Right cardiac atrium (tissue), 5 donors: Measurements from ENCODE around the gene COL4A2. TPM values are rescaled to one million over a fixed set of nuclear protein-coding genes. Genes with fewer than 3 reads are reported as not detected.
"Not testable (repeated sequence)": the region's sequence is repeated elsewhere in the genome, so short reads cannot be mapped to it uniquely, and the experiment has no call there.

Source experiments
- ATAC-seq, 2 donors: fragments of 200-7000 bp; cut with Tn5 transposase; one replicate each; pipeline versions ENCODE4 v1.8.0 to v1.9.1; 2020; ENCODE audit warnings: moderate library complexity in 2 of 2, mild to moderate bottlenecking in 1 of 2
- DNase-seq, 3 donors: peaks; one replicate each; pipeline ENCODE4 v3.0.0-alpha.2; 2020
- H3K27ac ChIP-seq: one replicate; pipeline ENCODE4 v1.5.1; 2013; ENCODE audit warnings: mild to moderate bottlenecking, low read length, control low read depth, moderate library complexity
- H3K27me3 ChIP-seq: one replicate; pipeline ENCODE4 v1.6.1; 2013; ENCODE audit not compliant: control insufficient read depth, insufficient read depth
- H3K4me1 ChIP-seq: one replicate; pipeline ENCODE4 v1.6.1; 2013; ENCODE audit warnings: low read length; ENCODE audit not compliant: control insufficient read depth, insufficient read depth
- H3K4me3 ChIP-seq: one replicate; pipeline ENCODE4 v1.5.1; 2013; ENCODE audit warnings: low read length, control low read depth
- H3K9me3 ChIP-seq: one replicate; pipeline ENCODE4 v1.6.1; 2013; ENCODE audit warnings: low read length; ENCODE audit not compliant: control insufficient read depth
- WGBS: extraction: QIAGEN DNeasy Blood & Tissue Kit; methylation state at CpG from one replicate; pipeline ENCODE4 v1.1.7; 2013; 5-methylcytosine and 5-hydroxymethylcytosine counted together
- intact Hi-C, 4 donors: fragments of 100-400 bp; cut with DNase I; formaldehyde crosslinking; loops; one replicate each; pipeline versions ENCODE4 v1.11.0 to v1.14.0; 2022 to 2023
- polyA plus RNA-seq: library from polyadenylated mRNA; stranded (reverse); fragments of 200-250 nt; gene quantifications from one replicate; pipeline ENCODE4 v1.2.3, GENCODE V29; 2013
- total RNA-seq, 4 donors: library from RNA; stranded (reverse); fragmentation: NEBNext Ultra II Directional; extraction: Animal tissue kit (Norgen Biotek cat#: 25700); gene quantifications; one replicate each; pipeline ENCODE4 v1.2.1, GENCODE V29; 2021
- donor health status: healthy with polysubstance abuse.
- donor health status: DM: no; HTN: yes; CAD: no.
- donor health status: DM: no; HTN: no; CAD: no.
- donor health status: DM: no; HTN: yes; CAD: no; lungs with severe emphysema.
- donor health status: DM: yes; HTN: yes; CAD: no.

The COL4A2 gene
- total and polyA plus RNA-seq, 5 donors, result 84.7 to 268 (median 103) TPM

DNA sequence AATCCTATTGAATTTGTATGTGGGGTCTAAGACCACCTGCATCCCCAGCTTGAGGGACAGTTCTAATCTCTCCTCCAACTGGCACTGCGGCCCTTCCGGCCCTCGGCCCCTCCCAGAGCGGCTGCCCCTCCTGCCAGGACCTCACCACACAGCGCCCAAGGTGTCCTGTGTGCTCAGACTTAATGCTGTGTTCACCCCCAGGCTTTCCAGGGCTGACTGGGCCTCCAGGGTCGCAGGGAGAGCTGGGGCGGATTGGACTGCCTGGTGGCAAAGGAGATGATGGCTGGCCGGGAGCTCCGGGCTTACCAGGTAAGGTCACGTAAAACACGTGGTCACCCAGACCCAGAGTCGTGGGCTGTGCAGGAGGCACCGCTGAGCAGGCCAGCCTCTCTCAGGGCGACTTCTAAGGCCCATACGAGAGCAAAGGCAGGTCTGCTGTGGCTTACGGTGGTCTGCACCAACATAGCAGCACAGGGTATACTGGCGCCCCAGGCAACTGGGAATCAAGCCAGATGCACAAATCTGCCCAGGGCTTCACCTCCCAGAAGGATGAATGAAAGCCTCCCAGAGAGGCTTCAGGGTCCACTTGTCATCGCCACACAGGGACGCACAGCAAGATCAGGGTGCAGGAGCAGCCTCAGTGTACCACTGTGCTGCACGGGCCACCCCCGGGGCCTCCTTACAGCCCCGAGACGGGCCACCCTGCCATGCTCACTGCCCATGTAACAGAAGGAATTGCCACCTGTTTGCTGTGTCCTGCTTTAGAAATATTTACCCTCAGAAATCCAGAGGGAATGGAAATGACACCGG is 185.0 kb downstream of the COL4A2 start:
- 90% methylated on average over 24 of the region's 24 CpGs for WGBS
- H3K27ac ChIP-seq, result no peak overlapping the region
- ATAC-seq (peak in 1 of 2 donors; percentile 11), DNase-seq (no peak)
- intact Hi-C loops, result no loop called here
- no peaks in the 10 kb centered on the region for H3K9me3 ChIP-seq
- H3K4me3 ChIP-seq, result no peak overlapping the region
- H3K4me1 ChIP-seq, result no peaks in the 10 kb centered on the region
- H3K27me3 ChIP-seq, result no peaks in the 10 kb centered on the region

DNA sequence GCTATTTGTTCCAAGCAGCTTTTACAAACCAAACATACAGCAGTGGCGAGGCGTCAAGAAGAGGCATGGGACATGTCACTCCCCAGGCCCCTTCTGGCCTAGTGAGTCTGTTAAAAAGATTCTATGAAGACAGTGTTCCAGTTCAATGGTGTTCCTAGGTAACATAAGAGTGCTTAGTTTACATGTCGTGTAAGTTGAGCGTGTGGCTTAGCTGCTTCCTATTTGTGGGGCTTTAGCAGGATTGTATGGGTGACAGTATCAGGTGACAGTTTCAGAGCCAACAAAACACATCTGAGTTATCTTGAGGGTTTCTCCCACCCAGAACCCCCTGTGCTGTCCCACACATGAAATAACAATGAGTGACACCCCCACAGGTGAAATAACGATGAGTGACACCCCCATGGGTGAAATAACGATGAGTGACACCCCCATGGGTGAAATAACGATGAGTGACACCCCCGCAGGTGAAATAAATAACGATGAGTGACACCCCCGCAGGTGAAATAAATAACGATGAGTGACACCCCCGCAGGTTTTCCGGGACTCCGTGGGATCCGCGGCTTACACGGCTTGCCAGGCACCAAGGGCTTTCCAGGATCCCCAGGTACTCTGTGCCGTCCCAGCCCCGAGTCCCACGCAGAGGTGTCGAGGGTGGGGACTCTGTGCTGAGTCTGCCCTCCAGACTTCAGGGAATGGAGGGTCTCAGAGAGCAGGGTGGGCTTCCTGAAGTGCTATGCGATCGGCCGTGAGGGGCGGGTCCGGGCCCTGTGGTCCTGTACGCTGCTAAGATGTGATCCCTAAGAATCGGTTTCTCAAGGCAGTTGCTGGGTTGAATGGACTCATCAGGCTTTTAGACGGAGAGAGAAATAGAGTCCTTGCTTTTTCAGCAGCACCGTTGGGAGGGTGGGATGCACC is 185.9 kb downstream of the COL4A2 start:
- Histone ChIP-seq H3K27me3 (no peaks in the 10 kb centered on the region), H3K4me3 (no peak overlapping the region), H3K4me1 (no peaks in the 10 kb centered on the region), H3K27ac (no peak overlapping the region), H3K9me3 (no peaks in the 10 kb centered on the region)
- 94% methylated on average over 30 of the region's 30 CpGs for WGBS
- ATAC-seq (peak in 1 of 2 donors; percentile 10), DNase-seq (no peak)
- intact Hi-C loops, result no loop called here

DNA sequence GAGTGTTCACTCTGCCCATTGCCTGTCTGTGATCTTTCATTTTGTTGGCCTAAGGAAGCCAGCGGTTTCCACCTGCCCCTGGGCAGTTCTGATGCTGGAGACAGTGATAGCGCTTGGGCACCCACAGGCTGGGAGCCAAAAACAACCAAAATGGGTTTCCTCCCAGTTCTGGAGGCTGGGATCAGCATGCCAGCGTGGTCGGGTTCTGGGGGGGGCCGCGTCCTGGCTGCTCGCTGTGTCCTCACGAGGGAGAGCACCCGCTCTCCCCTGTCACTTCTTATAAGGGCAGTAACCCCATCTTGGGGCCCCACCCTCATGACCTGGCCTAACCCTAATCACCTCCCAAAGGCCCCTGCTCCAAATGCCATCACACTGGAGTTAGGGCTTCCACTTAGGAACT is 186.5 kb downstream of the COL4A2 start:
- Histone ChIP-seq H3K27ac (no peak overlapping the region), H3K27me3 (no peaks in the 10 kb centered on the region), H3K9me3 (no peaks in the 10 kb centered on the region), H3K4me1 (no peaks in the 10 kb centered on the region), H3K4me3 (no peak overlapping the region)
- ATAC-seq (peak in 1 of 2 donors; percentile 13), DNase-seq (no peak)
- WGBS, result 90% methylated on average over 9 of the region's 9 CpGs
- intact Hi-C loops, result no loop called here

- ATAC-seq, result no peak
- Histone ChIP-seq H3K4me3 (no peak overlapping the region), H3K9me3 (no peaks in the 10 kb centered on the region), H3K4me1 (no peaks in the 10 kb centered on the region), H3K27ac (no peak overlapping the region), H3K27me3 (no peaks in the 10 kb centered on the region)
- WGBS, result 92% methylated on average over 3 of the region's 3 CpGs
- no peak for DNase-seq
- intact Hi-C loops, result no loop called here
Observed at GRCh38 chr13:110495376-110495775, 188.3 kb downstream of the COL4A2 start.

GRCh38 chr13:110495881-110496280 is 188.8 kb downstream of the COL4A2 start:
- Histone ChIP-seq H3K4me3 (no peak overlapping the region), H3K27me3 (no peaks in the 10 kb centered on the region), H3K9me3 (no peaks in the 10 kb centered on the region), H3K4me1 (no peaks in the 10 kb centered on the region), H3K27ac (no peak overlapping the region)
- 96% methylated on average over 3 of the region's 3 CpGs for WGBS
- intact Hi-C loops, result no loop called here
- DNase-seq (no peak), ATAC-seq (no peak)

- Histone ChIP-seq H3K27ac (no peak overlapping the region), H3K27me3 (no peaks in the 10 kb centered on the region), H3K4me1 (no peaks in the 10 kb centered on the region), H3K4me3 (no peak overlapping the region), H3K9me3 (no peaks in the 10 kb centered on the region)
- ATAC-seq (no peak), DNase-seq (no peak)
- intact Hi-C loops, result no loop called here
- 96% methylated on average over 3 of the region's 3 CpGs for WGBS
Observed at GRCh38 chr13:110496281-110496680, 189.2 kb downstream of the COL4A2 start.

DNA sequence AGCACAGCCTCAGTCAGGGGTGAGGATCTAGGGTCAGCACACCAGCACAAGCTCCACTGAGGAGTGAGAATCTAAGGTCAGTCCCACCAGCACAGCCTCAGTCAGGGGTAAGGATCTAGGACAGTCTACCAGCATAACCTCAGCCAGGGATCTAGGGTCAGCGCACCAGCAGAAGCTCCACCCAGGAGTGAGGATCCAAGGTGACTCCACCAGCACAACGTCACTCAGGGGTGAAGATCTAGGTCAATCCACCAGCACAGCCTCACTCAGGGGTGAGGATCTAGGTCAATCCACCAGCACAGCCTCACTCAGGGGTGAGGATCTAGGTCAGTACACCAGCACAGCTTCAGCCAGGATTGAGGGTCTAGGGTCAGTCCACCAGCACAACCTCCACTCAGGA is 189.9 kb downstream of the COL4A2 start:
- H3K9me3 ChIP-seq, result no peaks in the 10 kb centered on the region
- intact Hi-C loops, result no loop called here
- 91% methylated on average over 2 of the region's 2 CpGs for WGBS
- H3K27me3 ChIP-seq, result no peaks in the 10 kb centered on the region
- H3K4me1 ChIP-seq, result no peaks in the 10 kb centered on the region
- H3K27ac ChIP-seq, result no peak overlapping the region
- ATAC-seq, result no peak
- no peak overlapping the region for H3K4me3 ChIP-seq
- no peak for DNase-seq

- WGBS, result 97% methylated on average over 3 of the region's 3 CpGs
- H3K27ac ChIP-seq, DNase-seq, H3K4me1 ChIP-seq, intact Hi-C loops, H3K27me3 ChIP-seq, H3K9me3 ChIP-seq, ATAC-seq, H3K4me3 ChIP-seq: not testable (repeated sequence)
Observed at GRCh38 chr13:110497896-110498295, 190.8 kb downstream of the COL4A2 start.

- Histone ChIP-seq H3K4me3 (no peak overlapping the region), H3K27me3 (no peaks in the 10 kb centered on the region), H3K9me3 (no peaks in the 10 kb centered on the region), H3K27ac (no peak overlapping the region), H3K4me1 (no peaks in the 10 kb centered on the region)
- 77% methylated on average over 5 of the region's 5 CpGs for WGBS
- ATAC-seq, result no peak
- no peak for DNase-seq
- intact Hi-C loops, result no loop called here
Observed at GRCh38 chr13:110498327-110498726, 191.2 kb downstream of the COL4A2 start.

DNA sequence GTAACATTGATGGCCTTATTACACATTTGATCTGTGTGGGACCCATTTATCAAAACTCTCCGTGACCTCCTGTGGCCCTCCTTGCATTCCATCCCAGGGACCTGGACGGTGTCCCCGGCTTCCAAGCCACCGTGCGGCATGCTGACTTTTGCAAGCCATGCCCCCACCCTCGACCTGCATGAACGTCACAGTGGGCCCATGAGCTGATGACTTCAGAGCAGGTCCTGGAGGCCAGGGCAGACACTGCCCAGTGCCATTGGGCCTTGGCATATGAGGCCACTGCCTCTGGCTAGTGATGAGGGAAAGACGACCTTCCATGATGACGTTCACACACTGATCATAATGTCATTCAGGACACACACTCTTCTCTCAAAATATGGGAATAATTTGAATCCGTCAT is 191.7 kb downstream of the COL4A2 start:
- intact Hi-C loops, result no loop called here
- DNase-seq (no peak), ATAC-seq (no peak)
- no peaks in the 10 kb centered on the region for H3K9me3 ChIP-seq
- H3K27ac ChIP-seq, result no peak overlapping the region
- H3K27me3 ChIP-seq, result no peaks in the 10 kb centered on the region
- H3K4me1 ChIP-seq, result peaks cover under 1% of the 10 kb centered on the region
- no peak overlapping the region for H3K4me3 ChIP-seq
- 88% methylated on average over 10 of the region's 10 CpGs for WGBS

GRCh38 chr13:110499621-110500281 is 192.7 kb downstream of the COL4A2 start:
- H3K9me3 ChIP-seq, result no peaks in the 10 kb centered on the region
- H3K4me3 ChIP-seq, result no peak overlapping the region
- no peak for ATAC-seq
- H3K4me1 ChIP-seq, result peaks cover 2% of the 10 kb centered on the region
- no peak for DNase-seq
- H3K27me3 ChIP-seq, result no peaks in the 10 kb centered on the region
- WGBS, result 89% methylated on average over 10 of the region's 10 CpGs
- intact Hi-C loops, result loop anchor here in 1 of 4 donors (10.0 kb wide), 1 partner anchor 65 kb away; the partner anchor contains the start of gene RAB20
- no peak overlapping the region for H3K27ac ChIP-seq
